Measurements from ENCODE around the gene ATP2A3.

- no peak for TF ChIP-seq POLR2A (IDR thresholded peaks at IDR 0.05)
- TF ChIP-seq CTCF (IDR thresholded peaks at IDR 0.05) = no peak
Observed at GRCh38 chr17:3928406-3928805, 35.8 kb downstream of the ATP2A3 start.
